GM21529 (cell line): ENCODE measurements around the gene CBLN2.

ENCODE experiments used
- ATAC-seq: cut with Tn5 transposase; IDR thresholded peaks from one replicate; pipeline ENCODE4 v1.9.1; 2021; ENCODE audit not compliant: unreplicated experiment

The CBLN2 gene

GRCh38 chr18:72544092-72544886 is at the start of gene CBLN2:
CBLN2 (minus strand) TSS chr18:72544342; CDS start chr18:72542160, 2,182 bp downstream.
- peak; percentile 89 for ATAC-seq

- no peak for ATAC-seq
Observed at GRCh38 chr18:72588360-72588759, 44.2 kb upstream of the CBLN2 start.

GRCh38 chr18:72584787-72585186 is 40.6 kb upstream of the CBLN2 start:
- ATAC-seq, result no peak

GRCh38 chr18:72581976-72582375 is 37.8 kb upstream of the CBLN2 start:
- ATAC-seq, result no peak

GRCh38 chr18:72572896-72573295 is 28.8 kb upstream of the CBLN2 start:
- no peak for ATAC-seq

- ATAC-seq, result no peak
Observed at GRCh38 chr18:72566290-72566689, 22.1 kb upstream of the CBLN2 start.

GRCh38 chr18:72555968-72556367 is 11.8 kb upstream of the CBLN2 start:
- no peak for ATAC-seq

GRCh38 chr18:72555101-72555500 is 11.0 kb upstream of the CBLN2 start:
- no peak for ATAC-seq

GRCh38 chr18:72543357-72544055 is 636 bp downstream of the CBLN2 start:
- ATAC-seq, result no peak

GRCh38 chr18:72542984-72543356 is 1.2 kb downstream of the CBLN2 start:
- no peak for ATAC-seq

- no peak for ATAC-seq
Observed at GRCh38 chr18:72542342-72542741, 1.8 kb downstream of the CBLN2 start.

- no peak for ATAC-seq
Observed at GRCh38 chr18:72541871-72542332, 2.2 kb downstream of the CBLN2 start.

- no peak for ATAC-seq
Observed at GRCh38 chr18:72539901-72540300, 4.2 kb downstream of the CBLN2 start.

- no peak for ATAC-seq
Observed at GRCh38 chr18:72530622-72531021, 13.5 kb downstream of the CBLN2 start.

- ATAC-seq, result no peak
Observed at GRCh38 chr18:72504866-72505265, 39.3 kb downstream of the CBLN2 start.

GRCh38 chr18:72502671-72503431 is 41.3 kb downstream of the CBLN2 start:
- ATAC-seq, result no peak

- no peak for ATAC-seq
Observed at GRCh38 chr18:72492497-72492896, 51.6 kb downstream of the CBLN2 start.
